Measurements from ENCODE around the gene HTR2C.

GRCh38 chrX:114611018-114611619 is 27.2 kb downstream of the HTR2C start:
- no peak for TF ChIP-seq POLR2AphosphoS5 (IDR thresholded peaks at IDR 0.05; ENCODE audit: low read depth, low read length)
- TF ChIP-seq TAF1 (IDR thresholded peaks at IDR 0.05; ENCODE audit: borderline replicate concordance, low read depth, low read length), result no peak
- no peak for TF ChIP-seq POLR2A (IDR thresholded peaks at IDR 0.05; ENCODE audit: low read depth, low read length)

All from GM12892 (cell line).